Measurements from ENCODE around the gene EIF4A3. TPM values are rescaled to one million over a fixed set of nuclear protein-coding genes. Genes with fewer than 3 reads are reported as not detected.

EIF4A3 gene
- total and polyA plus RNA-seq, 4 donors: 29.0 to 35.1 (median 33.4) TPM

- Histone ChIP-seq H3K36me3 (ENCODE audit: control insufficient read depth in 4 of 4, insufficient read depth in 3 of 4, low read depth in 1 of 4, low read length in 3 of 4) (no peaks in the 10 kb centered on the region), H3K4me3 (ENCODE audit: low read depth in 1 of 3, low read length in 3 of 3) (no peak overlapping the region), H3K4me1 (ENCODE audit: control insufficient read depth in 4 of 4, insufficient read depth in 4 of 4, low read length in 3 of 4) (peaks cover 3 to 7% (median 5%) of the 10 kb centered on the region in 4 donors), H3K27ac (ENCODE audit: low read depth in 1 of 2, low read length in 2 of 2) (no peak overlapping the region), H3K27me3 (ENCODE audit: control insufficient read depth in 4 of 4, insufficient read depth in 4 of 4, low read length in 3 of 4) (no peaks in the 10 kb centered on the region), H3K9me3 (ENCODE audit: control insufficient read depth in 4 of 4, low read length in 3 of 4) (peaks cover 0 to 10% (median 0%) of the 10 kb centered on the region in 4 donors), H3K9ac (ENCODE audit: low read depth in 1 of 2, low read length in 2 of 2) (no peak overlapping the region)
- TF ChIP-seq SP1 (IDR thresholded peaks at IDR 0.05) (no peak), FOXA1 (IDR thresholded peaks at IDR 0.05) (no peak)
- WGBS: 83% methylated on average over 11 of the region's 11 CpGs
- DNase-seq (ENCODE audit: low spot score): no peak
These were observed 5.3 kb upstream of the EIF4A3 start for GRCh38 chr17:80152081-80152702.

- Histone ChIP-seq H3K4me3 (ENCODE audit: low read depth in 1 of 3, low read length in 3 of 3) (no peak overlapping the region), H3K27me3 (ENCODE audit: control insufficient read depth in 4 of 4, insufficient read depth in 4 of 4, low read length in 3 of 4) (no peaks in the 10 kb centered on the region), H3K4me1 (ENCODE audit: control insufficient read depth in 4 of 4, insufficient read depth in 4 of 4, low read length in 3 of 4) (peaks cover 3 to 7% (median 6%) of the 10 kb centered on the region in 4 donors), H3K9me3 (ENCODE audit: control insufficient read depth in 4 of 4, low read length in 3 of 4) (peaks cover 0 to 10% (median 0%) of the 10 kb centered on the region in 4 donors), H3K36me3 (ENCODE audit: control insufficient read depth in 4 of 4, insufficient read depth in 3 of 4, low read depth in 1 of 4, low read length in 3 of 4) (no peaks in the 10 kb centered on the region), H3K9ac (ENCODE audit: low read depth in 1 of 2, low read length in 2 of 2) (no peak overlapping the region), H3K27ac (ENCODE audit: low read depth in 1 of 2, low read length in 2 of 2) (no peak overlapping the region)
- WGBS: 90% methylated on average over 5 of the region's 5 CpGs
- no peak for TF ChIP-seq MAX (IDR thresholded peaks at IDR 0.05)
- no peak for TF ChIP-seq EGR1 (IDR thresholded peaks at IDR 0.05; ENCODE audit: low read depth in 2 of 2)
- TF ChIP-seq YY1 (IDR thresholded peaks at IDR 0.05): no peak
- TF ChIP-seq HNF4A (conservative IDR thresholded peaks at IDR 0.05): no peak
- TF ChIP-seq HNF4G (IDR thresholded peaks at IDR 0.05): no peak
- no peak for TF ChIP-seq SP1 (IDR thresholded peaks at IDR 0.05)
- no peak for TF ChIP-seq FOXA1 (IDR thresholded peaks at IDR 0.05)
- no peak for TF ChIP-seq CTCF (IDR thresholded peaks at IDR 0.05; ENCODE audit: low read depth, low read length, missing input control)
- no peak for TF ChIP-seq REST (IDR thresholded peaks at IDR 0.05)
- TF ChIP-seq ZBTB33 (IDR thresholded peaks at IDR 0.05): no peak
- no peak for TF ChIP-seq JUND (IDR thresholded peaks at IDR 0.05)
- TF ChIP-seq RAD21 (IDR thresholded peaks at IDR 0.05): no peak
- TF ChIP-seq ATF3 (IDR thresholded peaks at IDR 0.05): no peak
- no peak for TF ChIP-seq FOXA2 (IDR thresholded peaks at IDR 0.05)
- no peak for DNase-seq (ENCODE audit: low spot score)
These were observed 4.4 kb upstream of the EIF4A3 start for GRCh38 chr17:80151333-80151732.

Measured in liver (tissue), 9 donors.